Measurements from ENCODE around the gene TMEM60. TPM values are rescaled to one million over a fixed set of nuclear protein-coding genes. Genes with fewer than 3 reads are reported as not detected.

The TMEM60 gene
- polyA plus RNA-seq, 1 donor (not counting 4 experiments of a cell fraction or from before 2014, with no cell fraction given) = 27.5 TPM

- H4K20me1 ChIP-seq (ENCODE audit: control insufficient read depth, extremely low read depth, insufficient read depth, low read length) = no peaks in the 10 kb centered on the region
- H3K79me2 ChIP-seq (ENCODE audit: control insufficient read depth, insufficient read depth, low read length) = peaks cover 2% of the 10 kb centered on the region
- H3K36me3 ChIP-seq (ENCODE audit: control insufficient read depth in 2 of 2, extremely low read depth in 1 of 2, insufficient read depth in 2 of 2, low read length in 2 of 2) = no peaks in the 10 kb centered on the region
- no peak overlapping the region for H2AFZ ChIP-seq (ENCODE audit: control insufficient read depth, low read length)
- peaks cover 18% of the 10 kb centered on the region for H3K4me1 ChIP-seq (ENCODE audit: control insufficient read depth, extremely low read depth, insufficient read depth, low read length)
- dilution Hi-C loops (cut with MboI; ENCODE audit: extremely low pct_ligation_motif_present, low sequenced_read_pairs) = no loop called here
- no peaks in the 10 kb centered on the region for H3K9me3 ChIP-seq (ENCODE audit: control insufficient read depth, low read depth, low read length)
- H3K4me3 ChIP-seq (ENCODE audit: control insufficient read depth in 2 of 3, extremely low read depth in 1 of 3, insufficient read depth in 2 of 3, low read depth in 1 of 3, low read length in 3 of 3) = no peak overlapping the region
- no peaks in the 10 kb centered on the region for H3K27me3 ChIP-seq (ENCODE audit: control insufficient read depth, extremely low read depth, insufficient read depth, low read length)
- TF ChIP-seq CTCF (optimal IDR thresholded peaks at IDR 0.05 in 1 of 3, IDR thresholded peaks at IDR 0.05 in 1 of 3, conservative IDR thresholded peaks at IDR 0.05 in 1 of 3; ENCODE audit: extremely low read depth in 1 of 3, insufficient read depth in 2 of 3, low read length in 3 of 3) = no peak
- no peak for TF ChIP-seq EZH2 (IDR thresholded peaks at IDR 0.05; ENCODE audit: low read length)
- no peak overlapping the region for H3K4me2 ChIP-seq (ENCODE audit: control insufficient read depth, extremely low read depth, insufficient read depth, low read depth, low read length)
- no peak overlapping the region for H3K27ac ChIP-seq (ENCODE audit: control insufficient read depth, insufficient read depth, low read length)
- H3K9me1 ChIP-seq (ENCODE audit: control insufficient read depth, extremely low read depth, insufficient read depth, low read length) = no peaks in the 10 kb centered on the region
- DNase-seq (ENCODE audit: low read depth, low spot score) = no peak
- no peak overlapping the region for H3K9ac ChIP-seq (ENCODE audit: control insufficient read depth, extremely low read depth, insufficient read depth, low read length)
- no peak for FAIRE-seq
Measured at GRCh38 chr7:77830649-77831355, 32.6 kb upstream of the TMEM60 start.

- Histone ChIP-seq H3K79me2 (ENCODE audit: control insufficient read depth, insufficient read depth, low read length) (peaks cover 2% of the 10 kb centered on the region), H3K4me3 (ENCODE audit: control insufficient read depth in 2 of 3, extremely low read depth in 1 of 3, insufficient read depth in 2 of 3, low read depth in 1 of 3, low read length in 3 of 3) (no peak overlapping the region), H3K4me1 (ENCODE audit: control insufficient read depth, extremely low read depth, insufficient read depth, low read length) (peaks cover 3% of the 10 kb centered on the region), H4K20me1 (ENCODE audit: control insufficient read depth, extremely low read depth, insufficient read depth, low read length) (no peaks in the 10 kb centered on the region), H3K9me1 (ENCODE audit: control insufficient read depth, extremely low read depth, insufficient read depth, low read length) (no peaks in the 10 kb centered on the region), H3K9ac (ENCODE audit: control insufficient read depth, extremely low read depth, insufficient read depth, low read length) (no peak overlapping the region), H3K27ac (ENCODE audit: control insufficient read depth, insufficient read depth, low read length) (no peak overlapping the region), H3K9me3 (ENCODE audit: control insufficient read depth, low read depth, low read length) (no peaks in the 10 kb centered on the region), H3K27me3 (ENCODE audit: control insufficient read depth, extremely low read depth, insufficient read depth, low read length) (no peaks in the 10 kb centered on the region), H3K36me3 (ENCODE audit: control insufficient read depth in 2 of 2, extremely low read depth in 1 of 2, insufficient read depth in 2 of 2, low read length in 2 of 2) (no peaks in the 10 kb centered on the region), H2AFZ (ENCODE audit: control insufficient read depth, low read length) (no peak overlapping the region), H3K4me2 (ENCODE audit: control insufficient read depth, extremely low read depth, insufficient read depth, low read depth, low read length) (no peak overlapping the region)
- TF ChIP-seq EZH2 (IDR thresholded peaks at IDR 0.05; ENCODE audit: low read length) (no peak), CTCF (optimal IDR thresholded peaks at IDR 0.05 in 1 of 3, IDR thresholded peaks at IDR 0.05 in 1 of 3, conservative IDR thresholded peaks at IDR 0.05 in 1 of 3; ENCODE audit: extremely low read depth in 1 of 3, insufficient read depth in 2 of 3, low read length in 3 of 3) (no peak)
- no peak for DNase-seq (ENCODE audit: low read depth, low spot score)
- dilution Hi-C loops (cut with MboI; ENCODE audit: extremely low pct_ligation_motif_present, low sequenced_read_pairs) = no loop called here
- FAIRE-seq = no peak
Measured at GRCh38 chr7:77827999-77828398, 29.8 kb upstream of the TMEM60 start.
